GM18526 (cell line): ENCODE measurements around the gene ATF6.

Experiments
- POLR2A ChIP-seq: IDR thresholded peaks from 3 replicates; pipeline ENCODE4 v1.6.1; 2011; ENCODE audit not compliant: insufficient read length; ENCODE audit errors: extremely low read depth

The ATF6 gene

DNA sequence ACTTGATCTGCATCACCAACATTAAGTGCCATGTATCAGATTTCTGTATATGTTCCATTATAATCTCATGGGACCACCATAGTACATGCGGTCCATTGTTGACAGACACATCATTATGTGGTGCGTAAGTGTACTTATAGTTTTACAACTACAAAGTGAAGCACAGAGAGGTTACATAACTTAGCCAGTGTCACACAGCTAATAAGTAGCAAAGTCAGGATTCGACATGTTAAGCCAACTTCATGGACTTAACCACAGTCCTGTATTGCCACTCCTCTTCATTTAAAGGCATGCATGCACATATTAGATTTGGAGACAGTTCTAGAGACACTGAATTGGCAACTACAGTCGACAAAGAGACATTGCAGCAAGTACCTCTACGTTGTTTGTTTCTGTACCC, 120.5 kb downstream of the ATF6 start:
- no peak for TF ChIP-seq POLR2A

DNA sequence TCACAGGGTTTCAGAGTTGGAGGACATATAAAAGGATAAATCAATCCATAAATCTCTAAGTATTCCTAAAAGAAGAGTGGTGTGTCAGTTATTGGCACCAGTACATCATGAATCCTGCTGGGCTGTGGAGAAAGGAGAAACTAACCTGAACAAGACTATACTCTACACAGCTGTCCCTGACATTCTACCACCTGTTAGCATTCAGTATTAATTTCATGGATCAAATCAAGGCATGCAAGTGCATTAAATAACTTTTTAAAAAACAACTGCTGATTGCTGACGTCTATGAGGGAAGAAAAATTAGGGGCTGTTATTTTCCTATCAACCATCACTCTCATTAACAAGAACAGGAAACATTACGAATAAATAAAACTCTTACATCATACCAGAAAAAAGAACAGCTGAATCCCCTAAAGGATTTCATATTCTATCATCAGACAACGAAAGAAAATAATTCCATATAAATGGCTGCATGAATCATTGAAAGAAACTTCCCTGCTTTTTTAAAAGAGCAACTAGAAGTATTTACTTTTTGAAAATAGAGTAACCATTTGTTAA, 121.7 kb downstream of the ATF6 start:
- TF ChIP-seq POLR2A: no peak

DNA sequence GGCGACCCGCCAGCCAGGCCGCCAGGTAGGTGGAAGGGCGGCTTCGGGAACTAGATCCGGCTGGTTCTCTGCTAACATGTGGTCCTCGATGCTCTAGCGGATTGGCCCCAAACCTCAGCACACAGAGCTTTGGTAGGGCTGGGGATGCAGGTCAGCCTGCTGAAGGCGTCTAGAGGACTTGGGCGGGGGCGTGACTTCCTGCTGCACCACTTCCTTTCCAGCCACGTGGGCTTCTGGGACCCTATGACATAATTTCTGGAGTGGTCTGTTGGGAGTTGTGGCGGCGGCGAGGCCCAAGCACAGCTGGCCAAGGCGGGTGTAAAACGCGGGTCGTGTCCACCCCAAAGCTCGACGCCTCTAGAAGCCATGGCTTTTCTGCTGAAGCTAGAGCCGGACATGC, 124.5 kb downstream of the ATF6 start:
- TF ChIP-seq POLR2A: no peak

DNA sequence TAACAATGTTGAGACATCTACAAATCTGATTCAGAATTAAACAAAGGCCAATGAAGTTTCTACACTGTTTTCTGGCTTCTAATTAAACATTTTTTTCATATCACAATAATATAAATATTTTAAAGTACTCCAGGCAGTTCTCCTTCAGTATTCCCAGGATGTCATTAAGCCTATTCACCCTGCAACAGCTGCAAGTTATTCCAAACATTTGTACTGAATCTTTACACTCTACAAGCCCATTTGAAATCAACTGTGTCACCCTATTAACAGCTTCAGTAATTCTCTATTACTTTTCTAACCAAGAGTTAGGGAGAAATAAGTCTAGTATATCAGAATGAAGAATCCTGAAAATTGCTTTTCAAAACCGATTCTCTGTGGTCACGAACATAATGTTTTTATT, 133.0 kb downstream of the ATF6 start:
- no peak for TF ChIP-seq POLR2A

DNA sequence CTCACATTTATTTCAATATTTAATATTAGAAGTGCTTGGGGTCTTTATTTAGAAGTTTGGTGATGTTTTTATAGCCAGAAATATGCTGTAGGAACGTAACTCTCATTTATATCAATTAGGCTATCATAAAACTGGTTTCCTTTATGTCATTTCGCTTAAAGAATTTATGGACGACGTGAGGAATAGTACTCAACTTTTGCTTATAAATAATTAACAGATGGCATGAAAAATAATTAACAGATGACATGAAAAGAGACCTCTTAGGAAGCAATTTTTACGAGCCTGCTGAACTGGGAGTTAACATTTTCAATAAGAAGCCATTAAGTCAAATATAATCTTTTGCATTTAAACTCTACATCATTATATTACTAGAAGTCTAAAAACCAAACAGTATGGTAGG, 134.0 kb downstream of the ATF6 start:
- no peak for TF ChIP-seq POLR2A

DNA sequence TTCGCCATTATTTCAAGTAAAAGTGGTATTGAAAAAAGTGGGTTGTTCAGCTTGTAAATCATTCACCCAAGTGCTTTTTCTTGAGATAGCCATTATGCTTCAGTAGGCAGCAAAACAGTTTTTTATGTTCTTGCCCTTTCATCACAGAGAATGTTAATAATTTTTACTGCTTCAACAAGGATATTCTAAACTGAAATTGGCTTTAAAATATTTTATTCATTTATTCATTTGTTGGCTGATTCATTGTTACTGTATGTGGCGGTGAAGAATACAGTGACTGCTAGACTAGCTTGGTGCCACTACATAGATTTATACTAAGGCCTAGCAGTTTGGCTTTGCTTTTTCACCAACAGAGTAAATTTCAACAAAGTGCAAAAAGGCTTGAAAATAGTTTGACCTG, 136.1 kb downstream of the ATF6 start:
- no peak for TF ChIP-seq POLR2A

DNA sequence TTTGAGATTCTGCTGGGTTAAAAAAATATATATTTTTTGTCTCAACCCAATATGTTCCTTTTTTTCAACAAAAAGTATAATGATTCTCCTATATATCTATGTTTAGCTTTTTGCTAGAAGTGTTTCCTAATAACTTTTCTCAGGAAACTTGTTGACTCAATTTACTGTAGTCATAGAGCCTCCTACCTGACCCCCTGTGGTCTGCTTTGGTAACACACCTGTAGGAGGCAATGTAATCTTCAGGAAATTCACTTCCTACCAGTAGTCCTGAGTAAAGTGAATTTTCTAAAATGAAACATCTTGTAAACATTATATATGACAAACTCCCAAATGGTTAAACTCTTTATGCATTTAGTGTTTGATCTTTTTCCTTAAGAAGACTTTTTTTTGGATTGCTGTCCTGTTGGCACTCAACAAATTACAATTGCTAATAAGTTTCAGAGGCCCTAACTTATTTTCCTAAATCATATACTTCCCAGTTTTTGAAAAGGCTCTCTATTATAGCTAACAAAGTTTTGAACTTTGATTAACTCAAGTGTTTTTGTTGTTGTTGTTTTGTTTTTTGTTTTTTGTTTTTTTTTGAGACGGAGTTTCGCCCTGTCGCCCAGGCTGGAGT, 139.3 kb downstream of the ATF6 start:
- TF ChIP-seq POLR2A: no peak

DNA sequence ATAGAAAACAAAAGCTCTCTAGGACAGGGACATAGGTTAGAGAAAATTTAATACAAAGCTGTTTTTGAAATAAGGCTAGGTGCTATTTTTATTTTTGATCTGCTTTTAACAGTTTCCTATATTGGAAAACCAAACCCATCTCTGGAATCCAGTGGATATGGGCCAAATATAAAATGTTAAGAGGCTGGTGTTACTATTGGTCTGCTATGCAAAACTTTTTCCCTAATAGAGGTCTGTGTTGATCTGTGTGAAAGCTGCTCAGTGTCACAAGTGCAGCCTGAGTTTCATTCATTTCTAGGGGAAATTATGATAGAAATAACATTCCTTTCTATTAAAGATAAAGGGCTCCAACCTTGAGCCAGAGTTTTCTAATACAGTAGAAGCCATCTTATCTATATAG, 141.1 kb downstream of the ATF6 start:
- TF ChIP-seq POLR2A: no peak

DNA sequence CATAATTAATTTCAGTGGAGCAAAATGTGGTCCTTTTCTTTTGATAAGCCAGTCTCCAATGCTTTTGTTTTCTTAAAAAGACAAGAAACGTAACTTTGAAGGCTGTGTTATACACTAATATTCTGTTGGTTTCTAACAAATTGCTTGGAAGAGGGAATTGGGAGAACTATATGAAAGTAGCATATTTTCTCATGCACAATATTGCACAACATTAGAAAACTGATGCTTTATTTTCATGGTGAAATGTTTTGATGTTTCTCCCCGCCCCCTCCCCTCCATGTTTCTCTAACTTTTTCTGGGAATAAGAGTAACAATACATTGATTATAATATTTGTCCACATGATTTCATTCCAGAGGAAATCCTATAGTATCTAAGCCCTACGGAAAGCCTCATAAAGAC, 142.1 kb downstream of the ATF6 start:
- no peak for TF ChIP-seq POLR2A

DNA sequence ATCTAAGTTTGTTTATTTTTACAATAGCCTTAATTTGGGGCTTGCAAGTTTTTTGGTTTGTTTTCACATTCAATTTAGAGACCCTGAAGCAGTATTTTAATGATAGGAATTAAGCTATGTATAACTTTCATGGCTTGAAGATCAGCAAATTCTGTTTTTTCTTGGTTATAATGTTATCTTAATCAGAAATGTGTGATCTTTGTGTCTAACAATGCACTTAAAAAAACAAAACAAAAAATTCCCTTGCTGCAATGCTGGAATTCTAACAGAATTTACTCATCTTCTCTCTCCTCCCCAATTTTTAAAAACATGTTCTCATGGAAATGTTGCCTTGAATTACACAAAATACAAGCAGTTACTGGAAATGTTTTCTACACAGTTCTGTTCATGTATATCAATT, 144.5 kb downstream of the ATF6 start:
- TF ChIP-seq POLR2A: no peak

DNA sequence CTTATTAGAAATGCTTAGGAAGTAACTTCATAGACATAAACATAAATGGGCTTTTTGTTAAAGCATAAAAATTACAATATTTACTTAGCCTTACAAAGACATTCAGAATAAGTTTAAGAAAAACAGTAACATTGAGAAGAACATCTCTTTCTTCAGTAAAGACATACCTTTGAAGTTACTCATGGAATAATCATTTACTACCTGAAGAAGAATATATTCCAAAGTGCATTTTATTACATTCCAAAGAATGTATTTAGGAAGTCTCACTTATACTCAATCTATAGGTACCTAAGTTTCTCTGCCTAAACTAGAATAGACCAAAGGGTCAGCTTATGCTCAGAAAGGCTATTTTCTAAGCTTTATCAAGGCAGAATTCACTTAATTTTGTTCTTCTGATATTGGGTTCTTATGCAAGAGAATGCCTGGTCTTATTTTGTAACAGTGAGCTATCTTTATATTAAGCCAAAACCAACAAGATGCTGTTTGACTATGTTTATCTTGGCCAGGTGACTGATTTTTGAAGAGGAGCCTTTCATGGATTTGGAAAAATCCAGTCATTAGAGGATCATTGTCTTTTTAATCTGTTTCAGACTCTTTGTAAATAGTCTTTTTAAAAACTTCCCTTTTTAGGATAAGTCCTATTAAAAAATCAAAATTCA, 147.5 kb downstream of the ATF6 start:
- TF ChIP-seq POLR2A: no peak

DNA sequence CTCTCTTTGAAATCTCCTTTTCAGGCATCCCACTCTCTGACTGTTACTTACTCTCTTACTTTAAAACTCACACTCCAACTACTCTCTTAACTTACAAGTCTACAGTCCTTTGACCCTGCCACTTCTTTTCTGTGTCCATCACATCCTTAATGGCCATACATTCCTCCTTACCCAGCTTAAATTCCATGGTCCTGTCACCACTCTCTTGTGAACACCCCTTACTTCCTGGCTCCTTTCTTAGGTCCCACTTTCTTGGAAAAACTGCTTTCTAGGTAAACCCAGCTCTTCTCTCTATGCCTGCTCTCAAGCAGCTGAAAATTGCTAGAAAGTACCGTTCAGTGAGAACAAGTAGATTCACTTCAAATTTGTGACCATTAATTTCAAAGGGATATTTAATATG, 148.5 kb downstream of the ATF6 start:
- no peak for TF ChIP-seq POLR2A

DNA sequence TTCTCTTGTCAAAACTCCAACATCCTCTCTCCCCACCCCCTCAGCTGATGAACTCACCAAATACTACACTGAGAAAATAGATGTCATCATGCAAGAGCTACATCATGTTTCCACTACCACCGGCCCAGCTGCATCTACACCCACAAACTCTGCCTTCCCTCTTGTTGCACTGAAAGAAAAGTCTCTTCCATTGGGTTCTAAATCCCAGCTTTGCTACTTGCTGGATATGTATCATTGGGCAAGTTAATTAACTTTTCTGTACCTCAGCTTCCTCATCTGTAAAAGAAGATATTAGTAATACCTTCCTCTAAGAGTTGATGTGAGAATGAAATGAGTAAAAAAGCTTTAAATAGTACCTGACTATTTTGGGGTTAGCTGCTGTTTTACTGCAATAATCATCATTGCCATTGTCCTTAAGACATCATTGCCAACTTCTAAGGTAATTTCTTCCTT, 149.0 kb downstream of the ATF6 start:
- TF ChIP-seq POLR2A: no peak

DNA sequence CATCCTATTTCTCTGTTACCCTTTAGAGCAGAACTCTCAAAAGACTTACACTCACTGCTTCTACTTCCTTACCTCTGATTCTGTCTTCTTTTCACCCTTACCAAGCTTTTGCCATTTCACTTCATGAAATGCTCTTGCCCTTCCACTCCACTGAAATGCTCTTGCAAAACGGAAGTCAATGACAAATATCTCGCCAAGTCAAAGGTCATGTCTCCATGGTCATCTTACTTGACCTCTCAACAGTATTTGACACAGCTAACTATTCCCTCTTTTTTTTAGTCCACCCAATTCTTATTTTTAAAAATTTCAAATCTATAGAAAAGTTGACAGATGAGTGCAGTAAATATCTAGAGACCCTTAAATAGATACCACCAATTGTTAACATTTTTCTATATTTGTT, 149.9 kb downstream of the ATF6 start:
- TF ChIP-seq POLR2A: no peak

DNA sequence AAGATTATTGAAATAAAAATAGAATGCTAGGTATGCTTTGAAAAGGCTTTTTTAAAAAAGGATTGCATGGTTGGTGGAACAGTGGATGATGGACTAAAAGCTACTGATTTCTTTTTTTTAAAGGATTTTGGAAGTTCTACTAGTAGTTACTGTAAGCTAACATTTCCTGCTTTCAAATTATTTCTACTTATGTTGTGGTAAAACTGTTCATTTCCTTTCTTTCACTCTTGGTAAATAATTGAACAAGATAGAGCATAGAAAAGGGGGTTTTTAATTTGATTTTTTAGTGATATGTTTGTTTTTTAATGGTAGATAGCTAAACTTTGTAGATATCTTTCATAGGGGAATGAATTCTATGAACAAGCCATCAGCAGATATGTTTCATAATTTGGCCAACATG, 153.1 kb downstream of the ATF6 start:
- TF ChIP-seq POLR2A: no peak

DNA sequence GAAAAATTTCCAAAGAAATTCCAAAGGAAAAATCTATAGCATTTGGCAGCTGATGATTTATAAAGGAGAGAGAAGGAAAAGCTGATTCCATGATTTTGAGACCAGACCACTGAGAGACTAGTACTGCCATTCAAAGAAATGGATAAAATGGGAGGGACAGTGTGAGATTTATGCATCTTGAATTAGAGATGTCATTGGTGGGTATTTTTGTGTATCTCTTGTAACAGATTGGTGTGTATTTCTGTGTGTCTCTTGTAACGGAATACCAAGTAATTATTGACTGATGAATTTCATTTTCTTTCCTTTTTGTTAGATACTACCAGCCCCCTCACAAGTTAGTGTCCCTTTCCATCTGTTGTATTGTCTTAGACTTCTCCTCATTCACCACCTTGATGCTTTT, 155.4 kb downstream of the ATF6 start:
- no peak for TF ChIP-seq POLR2A

DNA sequence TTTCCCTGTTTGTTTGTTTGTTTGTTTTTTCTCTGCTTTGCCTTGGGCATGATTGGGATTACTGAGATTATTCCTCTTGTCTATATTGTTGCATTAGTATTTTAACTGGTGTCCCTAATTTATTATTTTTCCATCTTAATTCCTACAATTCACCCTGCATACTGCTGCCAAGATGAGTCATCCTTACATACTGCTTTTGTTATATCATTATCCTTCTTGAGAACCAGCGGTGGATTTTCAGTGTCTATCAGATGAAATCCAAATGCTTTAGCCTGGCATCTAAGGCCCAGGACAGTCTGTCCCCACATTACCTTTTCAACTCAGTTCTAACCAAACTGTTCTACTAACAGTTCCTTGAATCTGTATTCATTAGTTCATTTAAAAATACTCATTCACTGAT, 155.9 kb downstream of the ATF6 start:
- no peak for TF ChIP-seq POLR2A
